OCI-LY1 (cell line): ENCODE data around the gene VAV2.

Source experiments
- H2AFZ ChIP-seq: fragments of 200-600 bp; sonication (generic), shearing (Covaris generic); 2 replicates; pipeline ENCODE4 v1.6.0; 2014; ENCODE audit warnings: antibody characterized with exemption, mild to moderate bottlenecking, low read length
- H3F3A ChIP-seq: fragments of 200-600 bp; sonication (generic), shearing (Covaris generic); 2 replicates; pipeline ENCODE4 v1.6.0; 2014; ENCODE audit warnings: mild to moderate bottlenecking, antibody characterized with exemption, low read length, moderate library complexity; ENCODE audit not compliant: insufficient read depth
- H3K27ac ChIP-seq: fragments of 200-600 bp; sonication (generic); 2 replicates; pipeline ENCODE4 v1.5.1; 2014; ENCODE audit warnings: low read length, mixed run types, mild to moderate bottlenecking, low read depth; ENCODE audit not compliant: poor library complexity, severe bottlenecking
- H3K27me3 ChIP-seq: fragments of 200-600 bp; sonication (generic); 2 replicates; pipeline ENCODE4 v1.6.0; 2014; ENCODE audit warnings: antibody characterized with exemption, mild to moderate bottlenecking, low read length, moderate library complexity; ENCODE audit not compliant: insufficient read depth
- H3K36me3 ChIP-seq: fragments of 200-600 bp; sonication (generic); 2 replicates; pipeline ENCODE4 v1.6.1; 2014; ENCODE audit warnings: mild to moderate bottlenecking, antibody characterized with exemption, low read length, moderate library complexity, mixed read lengths; ENCODE audit not compliant: insufficient read depth
- H3K4me1 ChIP-seq: fragments of 200-600 bp; sonication (generic); 2 replicates; pipeline ENCODE4 v1.5.1; 2014; ENCODE audit warnings: mild to moderate bottlenecking, low read length, moderate library complexity; ENCODE audit not compliant: insufficient read depth, severe bottlenecking
- H3K4me2 ChIP-seq: fragments of 200-600 bp; sonication (generic), shearing (Covaris generic); 2 replicates; pipeline ENCODE4 v1.6.1; 2014; ENCODE audit warnings: low read length
- H3K4me3 ChIP-seq: fragments of 200-600 bp; sonication (generic); 2 replicates; pipeline ENCODE4 v1.5.1; 2014; ENCODE audit warnings: low read length, low read depth, mild to moderate bottlenecking, mixed read lengths; ENCODE audit not compliant: poor library complexity, severe bottlenecking
- H3K79me2 ChIP-seq: fragments of 200-600 bp; shearing (Covaris generic); 2 replicates; pipeline ENCODE4 v1.6.1; 2016; ENCODE audit warnings: mixed run types, low read length, mixed read lengths; ENCODE audit not compliant: insufficient read depth
- H3K9ac ChIP-seq: fragments of 200-600 bp; sonication (generic), shearing (Covaris generic); 2 replicates; pipeline ENCODE4 v1.6.1; 2014; ENCODE audit warnings: mild to moderate bottlenecking, low read length, mixed read lengths
- H3K9me2 ChIP-seq: fragments of 200-600 bp; sonication (generic), shearing (Covaris generic); 2 replicates; pipeline ENCODE4 v1.6.1; 2014; ENCODE audit warnings: low read depth, mild to moderate bottlenecking, low read length, mixed read lengths
- H3K9me3 ChIP-seq: fragments of 200-600 bp; shearing (Covaris generic); 2 replicates; pipeline ENCODE4 v1.6.1; 2014; ENCODE audit warnings: low read length, mixed read lengths
- H4K20me1 ChIP-seq: fragments of 200-600 bp; sonication (generic), shearing (Covaris generic); 2 replicates; pipeline ENCODE4 v1.6.0; 2016; ENCODE audit warnings: mild to moderate bottlenecking, low read length; ENCODE audit not compliant: insufficient read depth
- EZH2 ChIP-seq: fragments of 200-600 bp; sonication (generic), shearing (Covaris generic); IDR thresholded peaks from 2 replicates; pipeline ENCODE4 v1.8.0; 2017; ENCODE audit warnings: borderline replicate concordance, mixed run types, mild to moderate bottlenecking, antibody characterized with exemption, low read length, moderate library complexity, mixed read lengths
- TF ChIP-seq, protein P1 (sequence below): fragments of 200-600 bp; sonication (generic), shearing (Covaris generic); IDR thresholded peaks from 2 replicates; pipeline ENCODE4 v1.5.1; 2017; ENCODE audit warnings: mild to moderate bottlenecking, antibody characterized with exemption, low read length, moderate library complexity, mixed read lengths

The VAV2 gene

DNA sequence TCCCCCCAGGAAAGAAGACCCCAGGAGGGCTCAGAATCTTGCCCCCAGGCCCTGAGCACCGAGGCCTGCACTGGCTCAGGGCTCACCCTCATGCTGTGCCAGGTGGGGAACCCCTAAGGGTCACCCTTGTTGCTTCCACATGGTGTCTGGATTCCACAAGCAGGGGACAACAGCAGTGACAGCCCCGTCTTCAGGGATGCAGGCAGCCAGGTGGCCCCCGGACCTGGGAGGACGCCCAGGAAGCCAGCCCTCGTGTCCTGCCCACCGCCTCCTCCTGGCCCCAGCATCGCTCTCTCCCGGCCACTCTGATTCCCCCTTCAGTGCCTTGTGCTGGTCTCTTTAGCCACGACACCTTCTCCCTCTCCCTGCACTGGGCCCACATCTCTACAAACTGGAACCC, 194.0 kb downstream of the VAV2 start:
- H3K9me2 ChIP-seq: no peaks in the 10 kb centered on the region
- TF ChIP-seq, protein P1, sequence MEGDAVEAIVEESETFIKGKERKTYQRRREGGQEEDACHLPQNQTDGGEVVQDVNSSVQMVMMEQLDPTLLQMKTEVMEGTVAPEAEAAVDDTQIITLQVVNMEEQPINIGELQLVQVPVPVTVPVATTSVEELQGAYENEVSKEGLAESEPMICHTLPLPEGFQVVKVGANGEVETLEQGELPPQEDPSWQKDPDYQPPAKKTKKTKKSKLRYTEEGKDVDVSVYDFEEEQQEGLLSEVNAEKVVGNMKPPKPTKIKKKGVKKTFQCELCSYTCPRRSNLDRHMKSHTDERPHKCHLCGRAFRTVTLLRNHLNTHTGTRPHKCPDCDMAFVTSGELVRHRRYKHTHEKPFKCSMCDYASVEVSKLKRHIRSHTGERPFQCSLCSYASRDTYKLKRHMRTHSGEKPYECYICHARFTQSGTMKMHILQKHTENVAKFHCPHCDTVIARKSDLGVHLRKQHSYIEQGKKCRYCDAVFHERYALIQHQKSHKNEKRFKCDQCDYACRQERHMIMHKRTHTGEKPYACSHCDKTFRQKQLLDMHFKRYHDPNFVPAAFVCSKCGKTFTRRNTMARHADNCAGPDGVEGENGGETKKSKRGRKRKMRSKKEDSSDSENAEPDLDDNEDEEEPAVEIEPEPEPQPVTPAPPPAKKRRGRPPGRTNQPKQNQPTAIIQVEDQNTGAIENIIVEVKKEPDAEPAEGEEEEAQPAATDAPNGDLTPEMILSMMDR: no peak
- TF ChIP-seq EZH2: no peak
- no peak overlapping the region for H3K27ac ChIP-seq
- no peak overlapping the region for H3K4me2 ChIP-seq
- H3K27me3 ChIP-seq: no peaks in the 10 kb centered on the region
- no peaks in the 10 kb centered on the region for H3K79me2 ChIP-seq
- H3K4me1 ChIP-seq: no peaks in the 10 kb centered on the region
- no peak overlapping the region for H2AFZ ChIP-seq
- no peaks in the 10 kb centered on the region for H4K20me1 ChIP-seq
- no peak overlapping the region for H3K4me3 ChIP-seq
- H3F3A ChIP-seq: no peaks in the 10 kb centered on the region
- H3K9ac ChIP-seq: no peak overlapping the region
- no peaks in the 10 kb centered on the region for H3K9me3 ChIP-seq
- no peaks in the 10 kb centered on the region for H3K36me3 ChIP-seq

DNA sequence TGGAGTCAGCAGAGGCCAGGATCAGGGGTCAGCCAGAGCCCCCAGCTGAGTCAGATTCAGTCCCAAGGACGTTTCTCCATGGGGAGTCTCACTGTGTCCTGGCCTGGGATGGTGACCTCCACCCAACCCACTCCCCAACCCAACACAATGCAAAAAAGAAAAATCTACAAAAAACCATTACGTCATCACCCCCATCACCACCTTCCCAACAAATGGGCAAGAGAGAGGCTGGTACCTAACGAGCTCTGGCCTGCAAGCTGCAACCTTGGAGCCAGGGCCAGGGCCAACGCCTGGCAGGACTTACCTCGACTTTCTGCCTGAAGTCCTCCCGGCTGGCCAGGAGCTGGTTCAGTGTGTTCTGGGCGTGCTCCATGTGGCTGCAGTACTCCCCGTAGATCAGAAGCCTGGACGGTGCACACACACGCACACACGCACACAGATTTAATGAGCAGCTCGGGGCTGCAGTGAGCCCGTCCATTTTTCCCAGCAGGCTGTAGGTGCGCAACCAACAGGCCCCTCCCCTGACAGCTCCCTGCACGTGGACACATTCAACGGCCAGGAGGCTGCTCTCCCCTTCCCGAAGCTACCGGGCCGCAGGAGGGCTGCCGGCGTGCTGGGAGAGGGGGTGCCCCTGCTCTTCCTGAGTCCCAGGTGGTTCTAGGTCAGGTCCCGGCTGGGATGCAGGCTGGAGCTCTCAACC, 194.6 kb downstream of the VAV2 start:
- H3K4me1 ChIP-seq: no peaks in the 10 kb centered on the region
- H3K9me3 ChIP-seq: no peaks in the 10 kb centered on the region
- H3K36me3 ChIP-seq: no peaks in the 10 kb centered on the region
- H3K9me2 ChIP-seq: no peaks in the 10 kb centered on the region
- H3K4me2 ChIP-seq: no peak overlapping the region
- H3K4me3 ChIP-seq: no peak overlapping the region
- no peaks in the 10 kb centered on the region for H3K27me3 ChIP-seq
- no peaks in the 10 kb centered on the region for H3K79me2 ChIP-seq
- H3K27ac ChIP-seq: no peak overlapping the region
- TF ChIP-seq, protein P1: no peak
- TF ChIP-seq EZH2: no peak
- no peak overlapping the region for H2AFZ ChIP-seq
- H4K20me1 ChIP-seq: no peaks in the 10 kb centered on the region
- no peaks in the 10 kb centered on the region for H3F3A ChIP-seq
- no peak overlapping the region for H3K9ac ChIP-seq

DNA sequence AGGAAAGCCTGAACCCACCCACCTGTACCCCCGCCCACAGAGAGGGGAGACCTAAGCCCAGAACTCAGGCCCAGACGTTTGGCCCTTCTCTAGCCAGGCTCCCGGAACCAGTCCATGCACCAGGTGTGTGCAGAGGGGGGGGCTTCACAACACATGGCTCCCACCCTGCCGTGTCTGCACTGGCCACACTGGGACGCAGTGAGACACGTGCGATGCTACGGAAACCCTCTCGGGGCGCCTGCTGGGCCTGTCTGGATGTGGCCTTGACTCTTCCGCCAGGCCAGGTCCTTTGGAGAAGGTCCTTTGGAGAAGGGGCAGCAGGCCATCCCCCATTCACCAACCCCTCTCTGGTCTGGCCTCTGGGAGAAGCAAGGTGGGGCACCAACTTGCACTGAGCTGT, 195.6 kb downstream of the VAV2 start:
- Histone ChIP-seq H3K79me2 (no peaks in the 10 kb centered on the region), H3K4me1 (no peaks in the 10 kb centered on the region), H3K4me2 (no peak overlapping the region), H4K20me1 (no peaks in the 10 kb centered on the region), H3K27ac (no peak overlapping the region), H3K9ac (no peak overlapping the region), H3K27me3 (no peaks in the 10 kb centered on the region), H3K36me3 (no peaks in the 10 kb centered on the region), H3F3A (no peaks in the 10 kb centered on the region), H3K9me3 (no peaks in the 10 kb centered on the region), H3K9me2 (no peaks in the 10 kb centered on the region), H2AFZ (no peak overlapping the region), H3K4me3 (no peak overlapping the region)
- TF ChIP-seq EZH2: no peak
- TF ChIP-seq, protein P1: no peak
